ENCODE measurements around the gene GAL3ST1. TPM values are rescaled to one million over a fixed set of nuclear protein-coding genes. Genes with fewer than 3 reads are reported as not detected.

Gene GAL3ST1
- polyA plus RNA-seq, 3 donors = not detected

DNA sequence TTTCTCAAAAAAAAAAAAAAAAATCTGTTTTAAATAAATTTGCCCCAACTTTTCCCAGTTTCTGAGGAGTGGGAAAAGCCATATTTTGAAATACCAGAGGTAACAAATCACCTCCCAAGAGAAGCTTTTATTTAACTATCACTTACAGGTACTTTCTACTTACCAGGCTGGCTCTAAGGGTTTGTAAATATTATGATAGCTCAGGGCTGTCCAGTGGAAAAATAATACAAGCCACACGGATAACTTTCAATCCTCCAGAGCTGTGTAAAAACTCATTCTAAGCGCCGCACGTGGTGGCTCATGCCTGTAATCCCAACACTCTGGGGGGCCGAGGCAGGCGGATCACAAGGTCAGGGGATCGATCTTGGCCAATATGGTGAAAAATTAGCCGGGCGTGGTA lies 63.4 kb downstream of the GAL3ST1 start:
- no peak overlapping the region for H3K4me2 ChIP-seq (replicated peaks; ENCODE audit: extremely low read depth, low read length, poor library complexity, severe bottlenecking)
- Mint-ChIP-seq H3K4me3 (no peak overlapping the region), H3K27ac (no peak overlapping the region), H3K4me1 (no peaks in the 10 kb centered on the region), H3K9me3 (peaks cover 0 to 12% (median 6%) of the 10 kb centered on the region in 7 donors), H3K36me3 (no peaks in the 10 kb centered on the region), H3K27me3 (ENCODE audit: low read depth in 3 of 3) (peaks cover 15 to 20% (median 16%) of the 10 kb centered on the region in 3 donors)
- H4K20me1 ChIP-seq (ENCODE audit: insufficient read depth, low read length) = no peaks in the 10 kb centered on the region
- H3K4me1 ChIP-seq (ENCODE audit: control insufficient read depth in 1 of 2, insufficient read depth in 2 of 2, low read length in 2 of 2) = no peaks in the 10 kb centered on the region
- H2AFZ ChIP-seq (ENCODE audit: insufficient read depth, low read depth, low read length, poor library complexity, severe bottlenecking) = no peak overlapping the region
- no peaks in the 10 kb centered on the region for H3K36me3 ChIP-seq (replicated peaks in 1 of 2; ENCODE audit: control insufficient read depth in 1 of 2, insufficient read depth in 2 of 2, low read length in 2 of 2)
- H3K4me3 ChIP-seq (replicated peaks in 1 of 3; ENCODE audit: low read depth in 2 of 3, low read length in 3 of 3) = no peak overlapping the region
- 96% methylated on average over 8 of the region's 9 CpGs for WGBS (ENCODE audit: insufficient coverage)
- peaks cover 0 to 3% of the 10 kb centered on the region in 2 donors for H3K9me3 ChIP-seq (replicated peaks in 1 of 2; ENCODE audit: control insufficient read depth in 1 of 2, insufficient read depth in 1 of 2, low read length in 2 of 2)
- no peak for DNase-seq
- H3K9ac ChIP-seq (ENCODE audit: insufficient read depth, low read length, poor library complexity, severe bottlenecking) = no peak overlapping the region
- H3K79me2 ChIP-seq (ENCODE audit: insufficient read depth, low read length) = no peaks in the 10 kb centered on the region
- TF ChIP-seq CTCF (IDR thresholded peaks at IDR 0.05) = no peak
- intact Hi-C loops (cut with micrococcal nuclease) = no loop called here
- no peak overlapping the region for H3K27ac ChIP-seq (ENCODE audit: low read depth in 1 of 2, low read length in 2 of 2)
- H3K27me3 ChIP-seq (ENCODE audit: control insufficient read depth in 2 of 2, insufficient read depth in 2 of 2, low read length in 2 of 2) = peaks cover 0 to 11% of the 10 kb centered on the region in 2 donors

DNA sequence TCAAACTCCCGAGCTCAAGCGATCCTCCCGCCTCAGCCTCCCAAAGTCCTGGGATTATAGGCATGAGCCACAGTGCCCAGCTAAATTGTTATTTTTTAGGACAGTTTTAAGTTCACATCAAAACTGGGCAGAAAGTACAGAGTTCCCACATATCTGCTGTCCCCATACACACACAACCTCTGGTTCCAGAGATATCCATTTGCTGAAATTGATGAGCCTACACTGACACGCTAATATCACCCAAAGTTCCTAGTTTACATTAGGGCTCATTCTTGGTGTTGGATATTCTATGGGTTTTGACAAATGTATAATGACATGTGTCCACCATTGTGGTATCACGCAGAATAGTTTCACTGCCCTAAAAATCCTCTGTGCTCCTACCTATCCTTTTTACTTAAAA lies 66.2 kb downstream of the GAL3ST1 start:
- Histone ChIP-seq H3K4me3 (replicated peaks in 1 of 3; ENCODE audit: low read depth in 2 of 3, low read length in 3 of 3) (no peak overlapping the region), H3K9me3 (replicated peaks in 1 of 2; ENCODE audit: control insufficient read depth in 1 of 2, insufficient read depth in 1 of 2, low read length in 2 of 2) (peaks cover 0 to 3% of the 10 kb centered on the region in 2 donors), H3K4me1 (ENCODE audit: control insufficient read depth in 1 of 2, insufficient read depth in 2 of 2, low read length in 2 of 2) (no peaks in the 10 kb centered on the region), H3K27me3 (ENCODE audit: control insufficient read depth in 2 of 2, insufficient read depth in 2 of 2, low read length in 2 of 2) (peaks cover 2 to 31% of the 10 kb centered on the region in 2 donors), H2AFZ (ENCODE audit: insufficient read depth, low read depth, low read length, poor library complexity, severe bottlenecking) (no peak overlapping the region), H3K36me3 (replicated peaks in 1 of 2; ENCODE audit: control insufficient read depth in 1 of 2, insufficient read depth in 2 of 2, low read length in 2 of 2) (no peaks in the 10 kb centered on the region), H3K79me2 (ENCODE audit: insufficient read depth, low read length) (no peaks in the 10 kb centered on the region), H3K9ac (ENCODE audit: insufficient read depth, low read length, poor library complexity, severe bottlenecking) (no peak overlapping the region), H3K4me2 (replicated peaks; ENCODE audit: extremely low read depth, low read length, poor library complexity, severe bottlenecking) (no peak overlapping the region), H3K27ac (ENCODE audit: low read depth in 1 of 2, low read length in 2 of 2) (no peak overlapping the region), H4K20me1 (ENCODE audit: insufficient read depth, low read length) (no peaks in the 10 kb centered on the region)
- no peak for DNase-seq
- WGBS (ENCODE audit: insufficient coverage) = 70% methylated on average over 2 of the region's 5 CpGs
- H3K27me3 Mint-ChIP-seq (ENCODE audit: low read depth in 3 of 3) = peaks cover 30 to 40% (median 34%) of the 10 kb centered on the region in 3 donors
- H3K4me3 Mint-ChIP-seq = no peak overlapping the region
- no peaks in the 10 kb centered on the region for H3K36me3 Mint-ChIP-seq
- intact Hi-C loops (cut with micrococcal nuclease) = no loop called here
- H3K9me3 Mint-ChIP-seq = peaks cover 0 to 21% (median 9%) of the 10 kb centered on the region in 7 donors
- no peak overlapping the region for H3K27ac Mint-ChIP-seq
- no peaks in the 10 kb centered on the region for H3K4me1 Mint-ChIP-seq
- no peak for TF ChIP-seq CTCF (IDR thresholded peaks at IDR 0.05)

Data from CD14-positive monocyte (primary cell).